ENCODE results near the gene CTAG2. TPM values are rescaled to one million over a fixed set of nuclear protein-coding genes. Genes with fewer than 3 reads are reported as not detected.

The CTAG2 gene
- polyA plus RNA-seq, 1 donor = not detected

Other genes starting within 250 kb of the CTAG2 start
- gene DNASE1L1, start 244.3 kb downstream of the CTAG2 start, polyA plus RNA-seq = 26.2 TPM
- 47.4 TPM for gene TAFAZZIN, start 242.0 kb downstream of the CTAG2 start, polyA plus RNA-seq
- 137 TPM for gene ATP6AP1, start 224.9 kb downstream of the CTAG2 start, polyA plus RNA-seq
- 108 TPM for gene GDI1, start 216.4 kb downstream of the CTAG2 start, polyA plus RNA-seq
- gene FAM50A, start 209.4 kb downstream of the CTAG2 start, polyA plus RNA-seq = 71.3 TPM
- gene PLXNA3, start 195.3 kb downstream of the CTAG2 start, polyA plus RNA-seq = 37.2 TPM
- gene LAGE3, start 174.3 kb downstream of the CTAG2 start, polyA plus RNA-seq = 25.4 TPM
- gene UBL4A, start 167.0 kb downstream of the CTAG2 start, polyA plus RNA-seq = 25.6 TPM
- 21.1 TPM for gene SLC10A3, start 162.9 kb downstream of the CTAG2 start, polyA plus RNA-seq
- 41.4 TPM for gene FAM3A, start 137.3 kb downstream of the CTAG2 start, polyA plus RNA-seq
- gene G6PD, start 106.7 kb downstream of the CTAG2 start, polyA plus RNA-seq = 16.8 TPM
- 16.4 TPM for gene IKBKG, start 106.0 kb downstream of the CTAG2 start, polyA plus RNA-seq
- not detected for gene CTAG1A, start 68.4 kb downstream of the CTAG2 start, polyA plus RNA-seq
- not detected for gene CTAG1B, start 34.3 kb downstream of the CTAG2 start, polyA plus RNA-seq
- gene GAB3, start 97.5 kb upstream of the CTAG2 start, polyA plus RNA-seq = 3.2 TPM
- gene DKC1, start 109.3 kb upstream of the CTAG2 start, polyA plus RNA-seq = 55.9 TPM
- gene MPP1, start 151.9 kb upstream of the CTAG2 start, polyA plus RNA-seq = 86.4 TPM
- not detected for gene SMIM9, start 181.1 kb upstream of the CTAG2 start, polyA plus RNA-seq
- 14.7 TPM for gene F8A1, start 232.8 kb upstream of the CTAG2 start, polyA plus RNA-seq